Stimulated activated CD4-positive, alpha-beta T cell treated with anti-CD3 and anti-CD28 coated beads, Interleukin-12 subunit alpha, Interleukin-12 subunit beta, amount 100 ng/mL, for 48 hours (primary cell): ENCODE measurements around the gene NENF.
A peak's percentile ranks its signal among the peaks of the same experiment; 100 is the strongest.

ENCODE experiments used
- DNase-seq, 3 donors: peaks; one replicate each; pipeline ENCODE4 v3.0.0-alpha.2; 2020; ENCODE audit warnings: low read depth in 2 of 3, low spot score in 1 of 3

The NENF gene

GRCh38 chr1:212430955-212431394 lies 1.7 kb upstream of the NENF start:
- DNase-seq = no peak

GRCh38 chr1:212431644-212432043 lies 1.1 kb upstream of the NENF start:
- no peak for DNase-seq

GRCh38 chr1:212432272-212432660 lies 454 bp upstream of the NENF start:
- DNase-seq = no peak

GRCh38 chr1:212433577-212434462 lies 1.1 kb downstream of the NENF start:
- DNase-seq = no peak

- DNase-seq = no peak
These were observed 2.3 kb downstream of the NENF start for GRCh38 chr1:212434992-212435391.

- peak in 1 of 3 donors; percentile 21 for DNase-seq
These were observed 4.6 kb downstream of the NENF start for GRCh38 chr1:212437179-212437798.

- no peak for DNase-seq
These were observed 6.1 kb downstream of the NENF start for GRCh38 chr1:212438831-212439237.

- no peak for DNase-seq
These were observed 7.7 kb downstream of the NENF start for GRCh38 chr1:212440419-212440818.

- no peak for DNase-seq
These were observed 9.7 kb downstream of the NENF start for GRCh38 chr1:212442408-212442807.

- DNase-seq = no peak
These were observed 13.6 kb downstream of the NENF start for GRCh38 chr1:212446333-212446732.

- DNase-seq = no peak
These were observed 14.8 kb downstream of the NENF start for GRCh38 chr1:212447478-212447877.

- DNase-seq = no peak
These were observed 17.7 kb downstream of the NENF start for GRCh38 chr1:212450331-212450881.

GRCh38 chr1:212451416-212452322 lies 18.9 kb downstream of the NENF start:
- DNase-seq = no peak

- DNase-seq = no peak
These were observed 19.8 kb downstream of the NENF start for GRCh38 chr1:212452323-212453155.

- no peak for DNase-seq
These were observed 20.6 kb downstream of the NENF start for GRCh38 chr1:212453156-212453857.

GRCh38 chr1:212454741-212455140 lies 22.0 kb downstream of the NENF start:
- DNase-seq = no peak

- DNase-seq = no peak
These were observed 22.7 kb downstream of the NENF start for GRCh38 chr1:212455401-212455800.

GRCh38 chr1:212455803-212456528 lies 23.2 kb downstream of the NENF start:
- DNase-seq = peak; percentile 70 to 88 (median 77)
